Hepatocyte (in vitro differentiated cells): Measurements from ENCODE around the gene TRIM63. TPM values are rescaled to one million over a fixed set of nuclear protein-coding genes. Genes with fewer than 3 reads are reported as not detected.
"Not testable (repeated sequence)": the region's sequence is repeated elsewhere in the genome, so short reads cannot be mapped to it uniquely, and the experiment has no call there.

Source experiments
- DNase-seq: peaks from one replicate; pipeline ENCODE4 v3.0.0-alpha.2; 2016; ENCODE audit warnings: low spot score
- H2AFZ ChIP-seq: fragments of 200-600 bp; sonication (generic); 2 replicates; pipeline ENCODE4 v1.6.0; 2016; ENCODE audit warnings: antibody characterized with exemption, mild to moderate bottlenecking
- H3K27ac ChIP-seq: fragments of 200-600 bp; sonication (generic); 2 replicates; pipeline ENCODE4 v1.5.1; 2016; ENCODE audit warnings: mild to moderate bottlenecking
- H3K27me3 ChIP-seq: fragments of 200-600 bp; sonication (generic); 2 replicates; pipeline ENCODE4 v1.6.1; 2016
- H3K36me3 ChIP-seq: fragments of 200-600 bp; sonication (generic); replicated peaks from 2 replicates; pipeline ENCODE4 v1.5.1; 2016; ENCODE audit warnings: low read depth; ENCODE audit not compliant: insufficient read depth
- H3K4me1 ChIP-seq: fragments of 200-600 bp; sonication (generic); 2 replicates; pipeline ENCODE4 v1.5.1; 2016; ENCODE audit warnings: mild to moderate bottlenecking, moderate library complexity; ENCODE audit not compliant: insufficient read depth
- H3K4me2 ChIP-seq: fragments of 200-600 bp; sonication (generic); 2 replicates; pipeline ENCODE4 v1.6.0; 2016
- H3K4me3 ChIP-seq: fragments of 200-600 bp; sonication (generic); 2 replicates; pipeline ENCODE4 v1.5.1; 2016; ENCODE audit warnings: mild to moderate bottlenecking
- H3K79me2 ChIP-seq: fragments of 200-600 bp; sonication (generic); 2 replicates; pipeline ENCODE4 v1.6.0; 2017; ENCODE audit warnings: mild to moderate bottlenecking
- H3K9me2 ChIP-seq: fragments of 200-600 bp; sonication (generic); replicated peaks from 2 replicates; pipeline ENCODE4 v1.6.0; 2017; ENCODE audit warnings: mild to moderate bottlenecking; ENCODE audit not compliant: insufficient read depth
- H3K9me3 ChIP-seq: fragments of 200-600 bp; sonication (generic); 2 replicates; pipeline ENCODE4 v1.5.1; 2016; ENCODE audit warnings: low read depth, mild to moderate bottlenecking
- H4K20me1 ChIP-seq: fragments of 200-600 bp; sonication (generic); 2 replicates; pipeline ENCODE4 v1.6.0; 2016; ENCODE audit warnings: mild to moderate bottlenecking; ENCODE audit not compliant: insufficient read depth, poor library complexity, severe bottlenecking
- CTCF ChIP-seq: fragments of 200-600 bp; sonication (generic); IDR thresholded peaks from 2 replicates; pipeline ENCODE4 v1.5.1; 2016; ENCODE audit warnings: antibody characterized with exemption, mild to moderate bottlenecking; ENCODE audit not compliant: poor library complexity
- EZH2 ChIP-seq: fragments of 200-600 bp; sonication (generic); IDR thresholded peaks from 2 replicates; pipeline ENCODE4 v1.6.1; 2016; ENCODE audit warnings: antibody characterized with exemption, mild to moderate bottlenecking, borderline replicate concordance
- EZH2phosphoT487 ChIP-seq: fragments of 200-600 bp; sonication (generic); IDR thresholded peaks from one replicate; pipeline ENCODE4 v1.6.1; 2018; ENCODE audit warnings: antibody characterized with exemption, mild to moderate bottlenecking, low read depth, moderate library complexity; ENCODE audit not compliant: unreplicated experiment, severe bottlenecking
- WGBS: methylation state at CpG from one replicate; pipeline ENCODE4 v1.1.6; 2016; ENCODE audit warnings: low lambda C conversion rate; ENCODE audit errors: missing lambda C conversion rate; 5-methylcytosine and 5-hydroxymethylcytosine counted together
- polyA plus RNA-seq: library from polyadenylated mRNA; unstranded; fragments of >200 nt; fragmentation: Nextera tagmentation; extraction: Ambion mirVana; gene quantifications from 2 replicates; pipeline ENCODE4 v1.2.1, GENCODE V29; 2016
- total RNA-seq: library from RNA; depleted of rRNA; stranded (reverse); fragments of >200 nt; gene quantifications from 2 replicates; pipeline ENCODE4 v1.2.3, GENCODE V29; 2014

The TRIM63 gene
- total and polyA plus RNA-seq, 2 experiments from 2014 or later: 2.9 to 8.2 TPM

GRCh38 chr1:26094076-26094669 lies 26.7 kb upstream of the TRIM63 start:
- TF ChIP-seq EZH2phosphoT487 (no peak), EZH2 (no peak), CTCF (no peak)
- no peak overlapping the region for H3K4me2 ChIP-seq
- H3K27me3 ChIP-seq: no peaks in the 10 kb centered on the region
- no peaks in the 10 kb centered on the region for H4K20me1 ChIP-seq
- 27% methylated on average over 11 of the region's 11 CpGs for WGBS
- H3K4me1 ChIP-seq: peaks cover 21% of the 10 kb centered on the region
- H3K4me3 ChIP-seq: no peak overlapping the region
- no peak overlapping the region for H3K27ac ChIP-seq
- H3K36me3 ChIP-seq: no peaks in the 10 kb centered on the region
- H3K9me3 ChIP-seq: no peaks in the 10 kb centered on the region
- H3K9me2 ChIP-seq: no peaks in the 10 kb centered on the region
- no peaks in the 10 kb centered on the region for H3K79me2 ChIP-seq
- H2AFZ ChIP-seq: peak overlapping the region; percentile 2
- DNase-seq: no peak

- WGBS: 53% methylated on average over 6 of the region's 6 CpGs
- not testable (repeated sequence) for H3K79me2 ChIP-seq, H4K20me1 ChIP-seq, H2AFZ ChIP-seq, H3K4me2 ChIP-seq, H3K27ac ChIP-seq, H3K9me2 ChIP-seq, H3K36me3 ChIP-seq, H3K27me3 ChIP-seq, H3K9me3 ChIP-seq, H3K4me3 ChIP-seq, DNase-seq
- peaks cover 21% of the 10 kb centered on the region for H3K4me1 ChIP-seq
Measured at GRCh38 chr1:26093569-26093968, 26.1 kb upstream of the TRIM63 start.

- H3K27me3 ChIP-seq: no peaks in the 10 kb centered on the region
- TF ChIP-seq EZH2phosphoT487 (no peak), CTCF (no peak), EZH2 (no peak)
- H2AFZ ChIP-seq: no peak overlapping the region
- no peaks in the 10 kb centered on the region for H3K9me2 ChIP-seq
- H3K36me3 ChIP-seq: no peaks in the 10 kb centered on the region
- H3K4me2 ChIP-seq: no peak overlapping the region
- peaks cover 12% of the 10 kb centered on the region for H3K4me1 ChIP-seq
- WGBS: 60% methylated on average over 7 of the region's 7 CpGs
- no peaks in the 10 kb centered on the region for H4K20me1 ChIP-seq
- H3K27ac ChIP-seq: no peak overlapping the region
- no peaks in the 10 kb centered on the region for H3K79me2 ChIP-seq
- no peak for DNase-seq
- H3K4me3 ChIP-seq: no peak overlapping the region
- H3K9me3 ChIP-seq: no peaks in the 10 kb centered on the region
Measured at GRCh38 chr1:26092422-26092821, 25.0 kb upstream of the TRIM63 start.

- no peak overlapping the region for H3K27ac ChIP-seq
- H3K79me2 ChIP-seq: no peaks in the 10 kb centered on the region
- WGBS: 93% methylated on average over 3 of the region's 3 CpGs
- H3K9me3 ChIP-seq: no peaks in the 10 kb centered on the region
- DNase-seq: no peak
- no peak overlapping the region for H3K4me3 ChIP-seq
- H3K9me2 ChIP-seq: no peaks in the 10 kb centered on the region
- no peaks in the 10 kb centered on the region for H3K36me3 ChIP-seq
- no peak for TF ChIP-seq EZH2phosphoT487
- no peak for TF ChIP-seq EZH2
- TF ChIP-seq CTCF: no peak
- no peaks in the 10 kb centered on the region for H3K27me3 ChIP-seq
- no peak overlapping the region for H3K4me2 ChIP-seq
- no peak overlapping the region for H2AFZ ChIP-seq
- peaks cover 9% of the 10 kb centered on the region for H3K4me1 ChIP-seq
- no peaks in the 10 kb centered on the region for H4K20me1 ChIP-seq
Measured at GRCh38 chr1:26090893-26091292, 23.5 kb upstream of the TRIM63 start.
